GM21381 (cell line): ENCODE results near the gene CAMK4.
A peak's percentile ranks its signal among the peaks of the same experiment; 100 is the strongest.
"Not testable (repeated sequence)": the region's sequence is repeated elsewhere in the genome, so short reads cannot be mapped to it uniquely, and the experiment has no call there.

ENCODE experiments used
- ATAC-seq: cut with Tn5 transposase; IDR thresholded peaks from one replicate; pipeline ENCODE4 v1.9.1; 2021; ENCODE audit warnings: mild to moderate bottlenecking, moderate library complexity; ENCODE audit not compliant: unreplicated experiment

CAMK4 gene

GRCh38 chr5:111301264-111301663 is 77.1 kb downstream of the CAMK4 start:
- no peak for ATAC-seq

- not testable (repeated sequence) for ATAC-seq
Observed at GRCh38 chr5:111302043-111302442, 77.9 kb downstream of the CAMK4 start.

- no peak for ATAC-seq
Observed at GRCh38 chr5:111308951-111309350, 84.8 kb downstream of the CAMK4 start.

GRCh38 chr5:111309384-111309783 is 85.2 kb downstream of the CAMK4 start:
- ATAC-seq: no peak

- no peak for ATAC-seq
Observed at GRCh38 chr5:111310711-111311620, 86.8 kb downstream of the CAMK4 start.

GRCh38 chr5:111311666-111312065 is 87.5 kb downstream of the CAMK4 start:
- no peak for ATAC-seq

- ATAC-seq: no peak
Observed at GRCh38 chr5:111313017-111313724, 89.0 kb downstream of the CAMK4 start.

- ATAC-seq: no peak
Observed at GRCh38 chr5:111320953-111321352, 96.8 kb downstream of the CAMK4 start.

- ATAC-seq: no peak
Observed at GRCh38 chr5:111321376-111321775, 97.2 kb downstream of the CAMK4 start.

- no peak for ATAC-seq
Observed at GRCh38 chr5:111326551-111326950, 102.4 kb downstream of the CAMK4 start.

- ATAC-seq: peak; percentile 33
Observed at GRCh38 chr5:111337133-111337532, 112.9 kb downstream of the CAMK4 start.

- peak; percentile 60 for ATAC-seq
Observed at GRCh38 chr5:111337688-111338087, 113.5 kb downstream of the CAMK4 start.

GRCh38 chr5:111345731-111346130 is 121.5 kb downstream of the CAMK4 start:
- ATAC-seq: no peak

GRCh38 chr5:111347021-111347420 is 122.8 kb downstream of the CAMK4 start:
- no peak for ATAC-seq

- ATAC-seq: no peak
Observed at GRCh38 chr5:111348661-111349329, 124.6 kb downstream of the CAMK4 start.

- no peak for ATAC-seq
Observed at GRCh38 chr5:111349429-111349828, 125.2 kb downstream of the CAMK4 start.

GRCh38 chr5:111353035-111353434 is 128.9 kb downstream of the CAMK4 start:
- ATAC-seq: no peak

GRCh38 chr5:111358726-111359125 is 134.5 kb downstream of the CAMK4 start:
- not testable (repeated sequence) for ATAC-seq

GRCh38 chr5:111360173-111360572 is 136.0 kb downstream of the CAMK4 start:
- no peak for ATAC-seq

GRCh38 chr5:111364992-111365391 is 140.8 kb downstream of the CAMK4 start:
- ATAC-seq: no peak

- ATAC-seq: no peak
Observed at GRCh38 chr5:111366388-111366787, 142.2 kb downstream of the CAMK4 start.
